H1 (cell line): Measurements from ENCODE around the gene FGD5. TPM values are rescaled to one million over a fixed set of nuclear protein-coding genes. Genes with fewer than 3 reads are reported as not detected.

Experiments
- CTCF ChIA-PET: fragments of 300-600 bp; sonication (Branson Sonifier 250); formaldehyde crosslinking; loops from one replicate; lab custom pipeline; 2021; ENCODE audit not compliant: partially characterized antibody; lab: Charles Lee
- POLR2A ChIA-PET: fragments of 300-600 bp; sonication (Branson Sonifier 250); formaldehyde crosslinking; loops from one replicate; lab custom pipeline; 2021; ENCODE audit warnings: inconsistent platforms; ENCODE audit not compliant: partially characterized antibody; lab: Charles Lee
- DNase-seq, 2 experiments: peaks; one replicate each; pipeline versions ENCODE4 v3.0.0 to v3.0.0-alpha.2; 2010 to 2022; ENCODE audit warnings: low spot score in 2 of 2, low read depth in 1 of 2, mixed read lengths in 1 of 2
- FAIRE-seq: peaks from 2 replicates; lab custom pipeline; 2011; peaks lifted over from hg19 to GRCh38; lab: Jason Lieb, UNC
- H2AFZ ChIP-seq: 2 replicates; pipeline ENCODE4 v1.8.1; 2012; ENCODE audit warnings: low read length, inconsistent platforms
- H2AK5ac ChIP-seq: 2 replicates; pipeline ENCODE4 v1.6.1; 2013; ENCODE audit warnings: low read depth, low read length
- H2BK120ac ChIP-seq: replicated peaks from 2 replicates; pipeline ENCODE3; 2013; ENCODE audit warnings: low read depth, low read length, inconsistent platforms
- H2BK12ac ChIP-seq: 2 replicates; pipeline ENCODE4 v1.6.1; 2013; ENCODE audit warnings: low read depth, low read length
- H2BK15ac ChIP-seq: 2 replicates; pipeline ENCODE4 v1.6.1; 2013; ENCODE audit warnings: low read length
- H2BK20ac ChIP-seq: 2 replicates; pipeline ENCODE4 v1.6.1; 2013; ENCODE audit warnings: low read length
- H2BK5ac ChIP-seq: 2 replicates; pipeline ENCODE4 v1.6.1; 2013; ENCODE audit warnings: low read depth, low read length
- H3K14ac ChIP-seq: 2 replicates; pipeline ENCODE4 v1.6.1; 2013; ENCODE audit warnings: inconsistent platforms; ENCODE audit not compliant: insufficient read length
- H3K18ac ChIP-seq: 2 replicates; pipeline ENCODE4 v1.6.1; 2013; ENCODE audit warnings: low read length; ENCODE audit errors: extremely low read depth
- H3K23ac ChIP-seq: 2 replicates; pipeline ENCODE4 v1.6.1; 2013; ENCODE audit warnings: inconsistent platforms; ENCODE audit not compliant: insufficient read length
- H3K23me2 ChIP-seq: 2 replicates; pipeline ENCODE4 v1.6.1; 2013; ENCODE audit warnings: low read depth, low read length
- H3K27ac ChIP-seq: 2 replicates; pipeline ENCODE4 v1.6.1; 2011; ENCODE audit warnings: low read depth, low read length, inconsistent platforms
- H3K27me3 ChIP-seq, 4 experiments: replicated peaks in 1 of 4; 1 replicate in 1 of 4; 2 replicates in 3 of 4; pipeline versions ENCODE4 v1.6.1 to v1.8.1; 2011 to 2013; ENCODE audit warnings: low read length in 3 of 4, mild to moderate bottlenecking in 3 of 4, inconsistent platforms in 2 of 4, mixed read lengths in 2 of 4, moderate library complexity in 1 of 4; ENCODE audit not compliant: control insufficient read depth in 3 of 4, insufficient read depth in 3 of 4; ENCODE audit errors: extremely low read depth in 1 of 4
- H3K36me3 ChIP-seq, 4 experiments: 2 replicates each; pipeline versions ENCODE4 v1.6.1 to v1.8.1; 2011 to 2013; ENCODE audit warnings: mild to moderate bottlenecking in 4 of 4, low read length in 3 of 4, moderate library complexity in 2 of 4, control low read depth in 1 of 4, inconsistent platforms in 1 of 4; ENCODE audit not compliant: insufficient read depth in 4 of 4, control insufficient read depth in 2 of 4
- H3K4ac ChIP-seq: replicated peaks from 2 replicates; pipeline ENCODE3; 2013; ENCODE audit warnings: low read length, low read depth, mixed read lengths, inconsistent platforms; ENCODE audit not compliant: insufficient read length
- H3K4me1 ChIP-seq, 4 experiments: replicated peaks in 1 of 4; 1 replicate in 1 of 4; 2 replicates in 3 of 4; pipeline versions ENCODE4 v1.6.1 to v1.8.1; 2011 to 2013; ENCODE audit warnings: low read length in 3 of 4, inconsistent platforms in 2 of 4, mixed read lengths in 1 of 4; ENCODE audit not compliant: insufficient read depth in 4 of 4, control insufficient read depth in 3 of 4
- H3K4me2 ChIP-seq, 2 experiments: 2 replicates each; pipeline versions ENCODE4 v1.6.1 to v1.8.1; 2011 to 2013; ENCODE audit warnings: low read depth in 2 of 2, low read length in 2 of 2, control low read depth in 1 of 2, inconsistent platforms in 1 of 2, mild to moderate bottlenecking in 1 of 2; ENCODE audit not compliant: insufficient read depth in 1 of 2
- H3K4me3 ChIP-seq, 4 experiments: fragments of 200-600, 300-600 bp in 1 of 4; sonication (generic), shearing (Covaris generic), sonication (Bioruptor Twin) in 1 of 4; 2 replicates each; pipeline versions ENCODE4 v1.5.1 to v1.8.1; 2011 to 2016; ENCODE audit warnings: low read length in 4 of 4, low read depth in 3 of 4, control low read depth in 2 of 4, inconsistent platforms in 2 of 4, mild to moderate bottlenecking in 2 of 4, mixed read lengths in 1 of 4, moderate library complexity in 1 of 4; ENCODE audit not compliant: insufficient read depth in 2 of 4; ENCODE audit errors: extremely low read depth in 1 of 4
- H3K56ac ChIP-seq: replicated peaks from 2 replicates; pipeline ENCODE3; 2013; ENCODE audit warnings: low read depth, mild to moderate bottlenecking, mixed read lengths, low read length, inconsistent platforms; ENCODE audit not compliant: insufficient read length
- H3K79me1 ChIP-seq: 2 replicates; pipeline ENCODE4 v1.6.1; 2013; ENCODE audit warnings: low read depth, low read length, control low read depth
- H3K79me2 ChIP-seq, 2 experiments: 2 replicates each; pipeline versions ENCODE4 v1.6.1 to v1.8.1; 2012 to 2013; ENCODE audit warnings: low read length in 2 of 2, mild to moderate bottlenecking in 2 of 2, inconsistent platforms in 1 of 2; ENCODE audit not compliant: insufficient read depth in 2 of 2, control insufficient read depth in 1 of 2
- H3K9ac ChIP-seq, 4 experiments: replicated peaks in 1 of 4; 1 replicate in 1 of 4; 2 replicates in 3 of 4; pipeline versions ENCODE4 v1.6.1 to v1.8.1; 2011 to 2013; ENCODE audit warnings: low read depth in 3 of 4, low read length in 3 of 4, control low read depth in 2 of 4, mild to moderate bottlenecking in 2 of 4, moderate library complexity in 2 of 4, inconsistent platforms in 1 of 4; ENCODE audit errors: extremely low read depth in 1 of 4
- H3K9me3 ChIP-seq, 2 experiments: 2 replicates each; pipeline versions ENCODE4 v1.6.1 to v1.8.1; 2012 to 2013; ENCODE audit warnings: mild to moderate bottlenecking in 2 of 2, moderate library complexity in 2 of 2, control low read depth in 1 of 2, inconsistent platforms in 1 of 2, low read depth in 1 of 2, low read length in 1 of 2, mixed read lengths in 1 of 2; ENCODE audit not compliant: insufficient read depth in 2 of 2
- H4K20me1 ChIP-seq, 2 experiments: replicated peaks in 1 of 2; 2 replicates each; pipeline versions ENCODE3 to v1.8.1; 2011 to 2013; ENCODE audit warnings: inconsistent platforms in 2 of 2, low read length in 2 of 2, mild to moderate bottlenecking in 1 of 2; ENCODE audit not compliant: insufficient read depth in 2 of 2, control insufficient read depth in 1 of 2
- H4K5ac ChIP-seq: 2 replicates; pipeline ENCODE4 v1.6.1; 2013; ENCODE audit warnings: low read length, low read depth, mixed read lengths, inconsistent platforms; ENCODE audit not compliant: insufficient read length
- H4K8ac ChIP-seq: 2 replicates; pipeline ENCODE4 v1.8.0; 2013; ENCODE audit warnings: mild to moderate bottlenecking, moderate library complexity, low read length, inconsistent platforms; ENCODE audit not compliant: insufficient read depth; ENCODE audit errors: extremely low read depth
- H4K91ac ChIP-seq: replicated peaks from 2 replicates; pipeline ENCODE3; 2013; ENCODE audit warnings: low read length, mixed read lengths, inconsistent platforms; ENCODE audit not compliant: insufficient read length
- CBX5 ChIP-seq: fragments of 300-800, 300-1000 bp; sonication (generic); IDR thresholded peaks from 2 replicates; pipeline ENCODE4 v1.7.1; 2016; ENCODE audit warnings: antibody characterized with exemption, low read length, low read depth
- GABPA ChIP-seq: IDR thresholded peaks from 2 replicates; pipeline ENCODE4 v1.6.1; 2011; ENCODE audit warnings: mild to moderate bottlenecking, low read length, moderate library complexity, borderline replicate concordance; ENCODE audit not compliant: insufficient read depth
- MAFK ChIP-seq: IDR thresholded peaks from 2 replicates; pipeline ENCODE4 v1.6.1; 2012; ENCODE audit warnings: low read depth, mild to moderate bottlenecking, improper control_type of control experiment, low read length
- POU5F1 ChIP-seq: IDR thresholded peaks from 2 replicates; pipeline ENCODE4 v1.6.1; 2011; ENCODE audit warnings: low read depth, mild to moderate bottlenecking, low read length, moderate library complexity
- SIN3A ChIP-seq, 2 experiments: IDR thresholded peaks in 1 of 2; conservative IDR thresholded peaks in 1 of 2; 2 replicates each; pipeline ENCODE4 v1.6.1; 2011 to 2012; ENCODE audit warnings: low read length in 2 of 2, improper control_type of control experiment in 1 of 2, low read depth in 1 of 2, mild to moderate bottlenecking in 1 of 2
- WGBS, 2 experiments: shearing (Covaris generic) in 1 of 2; methylation state at CpG; one replicate each; pipeline versions ENCODE4 v1.1.6 to v1.1.7; 2013 to 2015; ENCODE audit warnings: low lambda C conversion rate in 2 of 2, mixed read lengths in 2 of 2, inconsistent platforms in 1 of 2, low coverage in 1 of 2, missing lambda C conversion rate in 1 of 2; ENCODE audit not compliant: insufficient replicate concordance in 2 of 2, insufficient coverage in 1 of 2, insufficient read length in 1 of 2; ENCODE audit errors: extremely low coverage in 1 of 2, missing lambda C conversion rate in 1 of 2; 5-methylcytosine and 5-hydroxymethylcytosine counted together
- polyA plus RNA-seq, 7 experiments: library from polyadenylated mRNA; depleted of rRNA in 3 of 7; stranded (reverse) in 5 of 7; unstranded in 2 of 7; fragments of >200 nt in 5 of 7; fragments of 200-250 nt in 2 of 7; gene quantifications; 1 replicate in 5 of 7; 2 replicates in 1 of 7; 4 replicates in 1 of 7; pipeline versions ENCODE4 v1.2.1 to v1.2.3, GENCODE V29; 2011 to 2013; ENCODE audit warnings: missing spikeins in 2 of 7, mixed read lengths in 2 of 7
- total RNA-seq: library from RNA; stranded (reverse); fragmentation: NEBNext Ultra II Directional; extraction: Animal tissue kit (Norgen Biotek cat#: 25700); gene quantifications from 2 replicates; pipeline ENCODE4 v1.2.1, GENCODE V29; 2021

FGD5 gene
- total and polyA plus RNA-seq, 2 of the 8 experiments (the other 6 are each of a cell fraction or from before 2014, with no cell fraction given): 4.7 to 14.3 TPM

DNA sequence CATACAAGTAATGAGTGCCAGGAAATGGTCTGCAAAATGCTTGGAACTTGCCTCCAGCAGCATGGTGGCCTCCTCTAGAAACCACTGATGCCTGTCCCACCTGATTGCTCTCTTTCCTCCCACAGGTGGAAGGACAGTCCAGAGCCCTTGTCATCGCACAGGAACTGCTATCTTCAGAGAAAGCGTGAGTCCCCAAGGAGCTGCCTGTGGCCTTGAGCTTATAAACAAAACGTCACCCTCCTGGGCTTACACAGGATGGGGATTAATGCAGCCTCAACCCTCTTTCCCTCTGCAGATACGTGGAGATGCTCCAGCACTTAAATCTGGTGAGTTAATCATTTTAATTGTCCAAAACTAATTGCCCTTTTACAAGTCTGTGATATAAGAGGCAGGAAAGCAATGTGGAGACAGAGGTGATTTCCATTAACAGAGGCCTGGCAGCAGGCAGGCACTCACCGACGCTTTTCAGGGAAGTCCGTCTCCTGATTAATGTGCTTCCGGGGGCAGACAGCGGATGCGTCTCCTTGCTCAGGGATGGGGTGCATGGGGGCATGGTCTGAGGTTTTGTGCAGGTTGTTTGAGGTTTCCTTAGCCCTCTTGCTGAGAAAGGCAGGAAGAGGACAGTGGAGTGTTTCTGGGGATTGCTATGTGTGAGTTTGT is 61.8 kb downstream of the FGD5 start:
- POLR2A ChIA-PET: interaction anchor here (1.0 kb wide), 1 partner anchor 34 kb away, joined by 3 read pairs; no protein-coding TSS in a partner anchor
- Histone ChIP-seq H3K14ac (no peak overlapping the region), H2AK5ac (peak overlapping the region; percentile 43; the same call in 1 of the 2 replicates), H2AFZ (no peak overlapping the region), H3K23ac (no peak overlapping the region), H3K27ac (no peak overlapping the region), H3K4me3 (no peak overlapping the region), H2BK120ac (no peak overlapping the region), H4K5ac (no peak overlapping the region), H3K27me3 (no peaks in the 10 kb centered on the region), H2BK20ac (no peak overlapping the region), H4K8ac (no peak overlapping the region), H3K36me3 (no peaks in the 10 kb centered on the region), H3K18ac (no peak overlapping the region), H3K56ac (no peak overlapping the region), H3K9ac (no peak overlapping the region), H2BK12ac (no peak overlapping the region), H2BK5ac (0 out of 2 replicates have a peak overlapping the region, but pooled peaks have one; percentile 16), H3K23me2 (no peaks in the 10 kb centered on the region), H3K4me1 (peaks cover 0 to 21% (median 12%) of the 10 kb centered on the region in 4 experiments; a peak in 6 of 7 replicates), H3K4me2 (no peak overlapping the region; a peak in 1 of 4 replicates), H2BK15ac (no peak overlapping the region), H4K91ac (no peak overlapping the region), H3K4ac (no peak overlapping the region), H4K20me1 (no peaks in the 10 kb centered on the region), H3K79me1 (no peaks in the 10 kb centered on the region), H3K79me2 (no peaks in the 10 kb centered on the region), H3K9me3 (no peaks in the 10 kb centered on the region)
- TF ChIP-seq MAFK: no peak
- no peak for TF ChIP-seq CBX5
- TF ChIP-seq SIN3A (conservative IDR thresholded peaks at IDR 0.05 in 1 of 2, IDR thresholded peaks at IDR 0.05 in 1 of 2; ENCODE audit: low read depth in 1 of 2, low read length in 2 of 2): no peak
- TF ChIP-seq POU5F1: no peak
- TF ChIP-seq GABPA: no peak
- DNase-seq (no peak), FAIRE-seq (no peak)
- WGBS, 2 experiments: 90% methylated on average over 10 of the region's 10 CpGs; no CpG with 5 or more reads in 1 of the 2 experiments
- CTCF ChIA-PET: interaction anchor here (1.2 to 2.6 kb wide), 4 partner anchors 21 to 99 kb away, joined by 4 to 10 read pairs (median 8); no protein-coding TSS in a partner anchor
